NOMO-1 treated with dmso at 0.1 percent for 144 hours (cell line): ENCODE results near the gene DHX15.

Experiments used
- DNase-seq: peaks from one replicate; lab custom pipeline; 2025; ENCODE audit not compliant: unreplicated experiment; lab: John Stamatoyannopoulos, UW

DHX15 gene

DNA sequence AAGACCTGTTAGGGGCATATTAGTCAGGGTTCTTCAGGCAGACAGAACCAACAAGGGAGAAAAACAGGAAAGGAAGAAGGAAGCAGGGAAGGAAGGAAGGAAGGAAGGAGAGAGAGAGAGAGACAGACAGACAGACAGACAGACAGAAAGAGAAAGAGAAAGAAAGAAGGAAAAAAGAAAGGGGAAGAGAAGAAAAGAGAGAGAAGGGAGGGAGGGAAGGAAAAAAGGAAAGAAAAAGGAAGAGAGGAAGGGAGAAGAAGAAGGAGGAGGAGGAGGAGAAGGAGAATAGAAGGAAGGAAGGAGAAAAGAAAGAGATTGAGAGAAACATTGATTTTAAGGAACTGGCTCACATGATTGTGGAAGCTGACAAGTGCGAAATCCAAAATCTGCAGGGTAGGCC, 89.0 kb downstream of the DHX15 start:
- DNase-seq = no peak

GRCh38 chr4:24489870-24490269, 94.5 kb downstream of the DHX15 start:
- no peak for DNase-seq

GRCh38 chr4:24488399-24489164, 95.8 kb downstream of the DHX15 start:
- no peak for DNase-seq

DNA sequence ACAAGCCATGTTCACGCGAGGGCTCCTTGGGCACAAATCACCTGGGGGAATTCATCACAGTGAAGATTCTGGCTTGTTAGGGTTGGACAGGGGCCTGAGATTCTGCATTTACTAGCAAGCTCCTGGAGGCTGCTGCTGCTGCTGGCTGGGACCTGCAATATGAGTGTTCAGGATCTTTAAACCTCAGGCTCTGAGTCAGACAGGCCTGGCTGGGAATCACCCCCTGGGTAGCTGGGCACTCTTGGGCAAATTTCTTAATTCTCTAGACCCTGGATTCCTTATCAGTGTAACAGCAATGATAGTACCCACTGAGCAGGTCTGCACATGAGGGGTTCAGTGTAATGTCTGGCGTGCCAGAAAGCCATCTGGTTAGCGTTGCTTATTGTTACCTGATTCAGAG, 101.5 kb downstream of the DHX15 start:
- no peak for DNase-seq

- no peak for DNase-seq
Measured at GRCh38 chr4:24477919-24478318, 106.4 kb downstream of the DHX15 start.
